Small intestine (tissue), 7 donors: Measurements from ENCODE around the gene LRRC66. TPM values are rescaled to one million over a fixed set of nuclear protein-coding genes. Genes with fewer than 3 reads are reported as not detected.

ENCODE experiments used
- DNase-seq, 2 donors: peaks; one replicate each; pipeline versions ENCODE4 v3.0.0 to v3.0.0-alpha.2; 2013
- FAIRE-seq: peaks from 2 replicates; lab custom pipeline; 2012; peaks lifted over from hg19 to GRCh38; lab: Jason Lieb, UNC
- H3K27ac ChIP-seq, 3 donors: one replicate each; pipeline ENCODE4 v1.5.1; 2013; ENCODE audit warnings: low read length in 2 of 3, mild to moderate bottlenecking in 2 of 3, control low read depth in 1 of 3, inconsistent platforms in 1 of 3, low read depth in 1 of 3, moderate library complexity in 1 of 3
- H3K27me3 ChIP-seq, 3 donors: one replicate each; pipeline ENCODE4 v1.6.1; 2013; ENCODE audit warnings: low read length in 3 of 3, inconsistent platforms in 1 of 3; ENCODE audit not compliant: control insufficient read depth in 3 of 3, insufficient read depth in 3 of 3
- H3K36me3 ChIP-seq, 3 donors: one replicate each; pipeline ENCODE4 v1.6.1; 2013; ENCODE audit warnings: low read length in 3 of 3, inconsistent platforms in 1 of 3, low read depth in 1 of 3, mild to moderate bottlenecking in 1 of 3, moderate library complexity in 1 of 3; ENCODE audit not compliant: control insufficient read depth in 3 of 3, insufficient read depth in 2 of 3
- H3K4me1 ChIP-seq, 3 donors: one replicate each; pipeline ENCODE4 v1.6.1; 2013; ENCODE audit warnings: low read length in 2 of 3, inconsistent platforms in 1 of 3, low read depth in 1 of 3, mild to moderate bottlenecking in 1 of 3, moderate library complexity in 1 of 3; ENCODE audit not compliant: control insufficient read depth in 3 of 3, insufficient read depth in 2 of 3
- H3K4me3 ChIP-seq, 3 donors: one replicate each; pipeline ENCODE4 v1.5.1; 2013; ENCODE audit warnings: low read length in 3 of 3, control low read depth in 1 of 3, inconsistent platforms in 1 of 3, low read depth in 1 of 3, mild to moderate bottlenecking in 1 of 3, moderate library complexity in 1 of 3
- H3K9me3 ChIP-seq, 2 donors: one replicate each; pipeline ENCODE4 v1.6.1; 2013; ENCODE audit warnings: low read depth in 1 of 2, low read length in 1 of 2; ENCODE audit not compliant: control insufficient read depth in 2 of 2, insufficient read depth in 1 of 2
- WGBS, 3 donors: extraction: QIAGEN DNeasy Blood & Tissue Kit; methylation state at CpG; one replicate each; pipeline ENCODE4 v1.1.7; 2013; 5-methylcytosine and 5-hydroxymethylcytosine counted together
- polyA plus RNA-seq, 4 donors: library from polyadenylated mRNA; stranded (reverse) in 3 of 4; unstranded in 1 of 4; fragments of 200-250 nt in 3 of 4; fragments of 120-200 nt in 1 of 4; gene quantifications; one replicate each; pipeline versions ENCODE4 v1.2.1 to v1.2.3, GENCODE V29; 2013
- donor health status: healthy with polysubstance abuse.
- donor health status: control.
- donor health status: control.
- donor health status: Bipolar disorder and iron deficiency.
- donor health status: healthy.

LRRC66 gene
- polyA plus RNA-seq, 4 donors = 10.8 to 16.8 (median 12.9) TPM

- Histone ChIP-seq H3K4me3 (peak overlapping the region; percentile 32 to 58 (median 51)), H3K9me3 (peaks cover 0 to 13% of the 10 kb centered on the region in 2 donors), H3K27me3 (peaks cover 0 to 22% (median 0%) of the 10 kb centered on the region in 3 donors), H3K27ac (peak overlapping the region in 1 of 3 donors; percentile 42), H3K36me3 (no peaks in the 10 kb centered on the region), H3K4me1 (peaks cover 0 to 5% (median 0%) of the 10 kb centered on the region in 3 donors)
- FAIRE-seq (no peak), DNase-seq (peak; percentile 66 to 74)
- WGBS, 3 donors = 7 to 18% (median 18%) methylated on average over 46 of the region's 46 CpGs
Measured at GRCh38 chr4:52051615-52052474, 31.7 kb upstream of the LRRC66 start.

GRCh38 chr4:52051213-52051614 lies 31.1 kb upstream of the LRRC66 start, which contains the start of gene SPATA18:
SPATA18 (plus strand) TSS chr4:52051304; CDS start chr4:52051705, 401 bp downstream.
- 0 to 4% (median 1%) methylated on average over 38 to 44 of the region's 44 CpGs for WGBS, 3 donors
- peak; percentile 55 to 67 for DNase-seq
- Histone ChIP-seq H3K27ac (peak within 1 kb of the TSS in 1 of 3 donors; percentile 42), H3K4me3 (peak within 1 kb of the TSS; percentile 32 to 58 (median 51)), H3K4me1 (peaks cover 0 to 5% (median 0%) of the 10 kb centered on the region in 3 donors), H3K27me3 (peaks cover 0 to 22% (median 0%) of the 10 kb centered on the region in 3 donors), H3K36me3 (no peaks in the 10 kb centered on the region), H3K9me3 (peaks cover 0 to 13% of the 10 kb centered on the region in 2 donors)
- FAIRE-seq = no peak

- Histone ChIP-seq H3K9me3 (peaks cover 0 to 13% of the 10 kb centered on the region in 2 donors), H3K4me1 (peaks cover 0 to 5% (median 0%) of the 10 kb centered on the region in 3 donors), H3K4me3 (no peak overlapping the region), H3K36me3 (no peaks in the 10 kb centered on the region), H3K27ac (no peak overlapping the region), H3K27me3 (peaks cover 0 to 22% (median 0%) of the 10 kb centered on the region in 3 donors)
- FAIRE-seq (no peak), DNase-seq (no peak)
- WGBS, 3 donors = 83 to 91% (median 84%) methylated on average over 5 of the region's 5 CpGs
Measured at GRCh38 chr4:52049266-52049665, 29.1 kb upstream of the LRRC66 start.

GRCh38 chr4:52045028-52045427 lies 24.9 kb upstream of the LRRC66 start:
- DNase-seq (no peak), FAIRE-seq (no peak)
- Histone ChIP-seq H3K27ac (no peak overlapping the region), H3K4me1 (no peaks in the 10 kb centered on the region), H3K36me3 (no peaks in the 10 kb centered on the region), H3K4me3 (no peak overlapping the region), H3K27me3 (peaks cover 0 to 3% (median 0%) of the 10 kb centered on the region in 3 donors), H3K9me3 (peaks cover 0 to 3% of the 10 kb centered on the region in 2 donors)
- 91 to 100% (median 97%) methylated on average over 1 of the region's 1 CpG for whole genome bisulfite sequencing, 3 donors

GRCh38 chr4:52038103-52038912 lies 18.1 kb upstream of the LRRC66 start, which contains the start of gene SGCB:
SGCB (minus strand) TSS chr4:52038299; CDS start chr4:52038259, 40 bp downstream.
- FAIRE-seq (no peak), DNase-seq (peak; percentile 52 to 84)
- H3K9me3 ChIP-seq = no peaks in the 10 kb centered on the region
- 4% methylated on average over 40 to 70 of the region's 70 CpGs for WGBS, 3 donors
- H3K27ac ChIP-seq = peak within 1 kb of the TSS; percentile 24 to 70 (median 61)
- H3K4me1 ChIP-seq = peaks cover 7 to 16% (median 13%) of the 10 kb centered on the region in 3 donors
- H3K36me3 ChIP-seq = no peaks in the 10 kb centered on the region
- H3K27me3 ChIP-seq = no peaks in the 10 kb centered on the region
- H3K4me3 ChIP-seq = peak within 1 kb of the TSS; percentile 65 to 96 (median 90)

GRCh38 chr4:52037689-52038102 lies 17.5 kb upstream of the LRRC66 start:
- peak overlapping the region; percentile 24 to 70 (median 61) for H3K27ac ChIP-seq
- no peaks in the 10 kb centered on the region for H3K9me3 ChIP-seq
- H3K4me1 ChIP-seq = peaks cover 7 to 16% (median 13%) of the 10 kb centered on the region in 3 donors
- FAIRE-seq = no peak
- peak in 1 of 2 donors; percentile 6 for DNase-seq
- no peaks in the 10 kb centered on the region for H3K36me3 ChIP-seq
- H3K4me3 ChIP-seq = peak overlapping the region; percentile 65 to 96 (median 90)
- whole genome bisulfite sequencing, 3 donors = 1% methylated on average over 17 to 25 of the region's 25 CpGs
- no peaks in the 10 kb centered on the region for H3K27me3 ChIP-seq

GRCh38 chr4:52036886-52037530 lies 16.8 kb upstream of the LRRC66 start:
- H3K36me3 ChIP-seq = peaks cover 0 to under 1% (median 0%) of the 10 kb centered on the region in 3 donors
- FAIRE-seq (no peak), DNase-seq (peak; percentile 20 to 51)
- H3K27ac ChIP-seq = peak overlapping the region in 1 of 3 donors; percentile 61
- H3K27me3 ChIP-seq = no peaks in the 10 kb centered on the region
- H3K4me1 ChIP-seq = peaks cover 7 to 16% (median 13%) of the 10 kb centered on the region in 3 donors
- WGBS, 3 donors = 28 to 38% (median 30%) methylated on average over 7 of the region's 7 CpGs
- no peaks in the 10 kb centered on the region for H3K9me3 ChIP-seq
- peak overlapping the region in 2 of 3 donors; percentile 90 to 96 for H3K4me3 ChIP-seq
